Sigmoid colon (tissue), 7 donors: ENCODE data around the gene DDB1. TPM values are rescaled to one million over a fixed set of nuclear protein-coding genes. Genes with fewer than 3 reads are reported as not detected.
A peak's percentile ranks its signal among the peaks of the same experiment; 100 is the strongest.

Experiments used
- DNase-seq: peaks from one replicate; pipeline ENCODE4 v3.0.0-alpha.2; 2019
- H3K27ac ChIP-seq, 4 donors: fragments of 200-600 bp; sonication (generic); one replicate each; pipeline ENCODE4 v1.5.1; 2016 to 2019; ENCODE audit warnings: mild to moderate bottlenecking in 1 of 4
- H3K27me3 ChIP-seq, 3 donors: fragments of 200-600 bp; sonication (generic); one replicate each; pipeline ENCODE4 v1.5.1; 2019; ENCODE audit warnings: mild to moderate bottlenecking in 1 of 3
- H3K36me3 ChIP-seq, 4 donors: fragments of 200-600 bp; sonication (generic); one replicate each; pipeline ENCODE4 v1.5.1; 2016 to 2019
- H3K4me1 ChIP-seq, 4 donors: fragments of 200-600 bp; sonication (generic); one replicate each; pipeline ENCODE4 v1.5.1; 2017 to 2019
- H3K4me3 ChIP-seq, 4 donors: fragments of 200-600 bp; sonication (generic); one replicate each; pipeline ENCODE4 v1.5.1; 2017 to 2019; ENCODE audit warnings: mild to moderate bottlenecking in 2 of 4, moderate library complexity in 1 of 4
- H3K9me3 ChIP-seq, 4 donors: fragments of 200-600 bp in 3 of 4; sonication (generic) in 3 of 4; one replicate each; pipeline versions ENCODE4 v1.5.1 to v1.6.1; 2013 to 2019
- EP300 ChIP-seq, 4 donors: sonication (generic); formaldehyde crosslinking; IDR thresholded peaks; one replicate each; pipeline ENCODE4 v1.6.1; 2017; ENCODE audit warnings: antibody characterized with exemption in 4 of 4
- POLR2A ChIP-seq, 2 donors: fragments of 450-650 bp; IDR thresholded peaks; one replicate each; pipeline ENCODE4 v1.6.1; 2016; ENCODE audit warnings: antibody characterized with exemption in 2 of 2, mild to moderate bottlenecking in 2 of 2, moderate library complexity in 2 of 2
- POLR2AphosphoS5 ChIP-seq, 4 donors: sonication (generic); formaldehyde crosslinking; IDR thresholded peaks; one replicate each; pipeline ENCODE4 v1.6.1; 2017; ENCODE audit warnings: antibody characterized with exemption in 4 of 4
- WGBS, 2 donors: extraction: QIAGEN DNeasy Blood & Tissue Kit; methylation state at CpG; one replicate each; pipeline ENCODE4 v1.1.7; 2013; 5-methylcytosine and 5-hydroxymethylcytosine counted together
- intact Hi-C: fragments of 100-400 bp; cut with DNase I; formaldehyde crosslinking; loops from one replicate; pipeline ENCODE4 v1.15.1; 2023
- polyA plus RNA-seq, 3 donors: library from polyadenylated mRNA; stranded (reverse); fragments of 200-250 nt; gene quantifications; one replicate each; pipeline ENCODE4 v1.2.3, GENCODE V29; 2013
- total RNA-seq, 4 donors: library from RNA; depleted of rRNA; stranded (reverse); fragments of >200 nt; gene quantifications; one replicate each; pipeline ENCODE4 v1.1.0, GENCODE V29; 2016
- TF ChIP-seq, protein P1 (sequence below), 4 experiments: fragments of 450-650 bp in 3 of 4; fragments of 200-600 bp in 1 of 4; IDR thresholded peaks; one replicate each; pipeline ENCODE4 v1.5.1; 2016 to 2019; ENCODE audit warnings: antibody characterized with exemption in 4 of 4, mild to moderate bottlenecking in 3 of 4, moderate library complexity in 2 of 4
- donor health status: healthy with polysubstance abuse.
- donor health status: Bipolar disorder and iron deficiency.
- donor health status: healthy.

The DDB1 gene
- total and polyA plus RNA-seq, 7 donors, result 68.2 to 120 (median 103) TPM

- H3K4me3 ChIP-seq, result no peak overlapping the region
- DNase-seq, result peak; percentile 48
- intact Hi-C loops, result loop anchor here (10.0 kb wide), 1 partner anchor 430 kb away; the partner anchor contains the start of gene PRPF19
- H3K9me3 ChIP-seq, result no peaks in the 10 kb centered on the region
- H3K27ac ChIP-seq, result peak overlapping the region in 1 of 4 donors; percentile 92
- 83 to 91% methylated on average over 16 of the region's 16 CpGs for WGBS, 2 donors
- TF ChIP-seq POLR2AphosphoS5 (IDR thresholded peaks at IDR 0.05), result no peak
- TF ChIP-seq POLR2A (IDR thresholded peaks at IDR 0.05), result no peak
- TF ChIP-seq EP300 (IDR thresholded peaks at IDR 0.05), result no peak
- TF ChIP-seq, protein P1, sequence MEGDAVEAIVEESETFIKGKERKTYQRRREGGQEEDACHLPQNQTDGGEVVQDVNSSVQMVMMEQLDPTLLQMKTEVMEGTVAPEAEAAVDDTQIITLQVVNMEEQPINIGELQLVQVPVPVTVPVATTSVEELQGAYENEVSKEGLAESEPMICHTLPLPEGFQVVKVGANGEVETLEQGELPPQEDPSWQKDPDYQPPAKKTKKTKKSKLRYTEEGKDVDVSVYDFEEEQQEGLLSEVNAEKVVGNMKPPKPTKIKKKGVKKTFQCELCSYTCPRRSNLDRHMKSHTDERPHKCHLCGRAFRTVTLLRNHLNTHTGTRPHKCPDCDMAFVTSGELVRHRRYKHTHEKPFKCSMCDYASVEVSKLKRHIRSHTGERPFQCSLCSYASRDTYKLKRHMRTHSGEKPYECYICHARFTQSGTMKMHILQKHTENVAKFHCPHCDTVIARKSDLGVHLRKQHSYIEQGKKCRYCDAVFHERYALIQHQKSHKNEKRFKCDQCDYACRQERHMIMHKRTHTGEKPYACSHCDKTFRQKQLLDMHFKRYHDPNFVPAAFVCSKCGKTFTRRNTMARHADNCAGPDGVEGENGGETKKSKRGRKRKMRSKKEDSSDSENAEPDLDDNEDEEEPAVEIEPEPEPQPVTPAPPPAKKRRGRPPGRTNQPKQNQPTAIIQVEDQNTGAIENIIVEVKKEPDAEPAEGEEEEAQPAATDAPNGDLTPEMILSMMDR (IDR thresholded peaks at IDR 0.05), result no peak
- peaks cover 0 to 9% (median 5%) of the 10 kb centered on the region in 4 donors for H3K36me3 ChIP-seq
- peaks cover 0 to 32% (median 24%) of the 10 kb centered on the region in 4 donors for H3K4me1 ChIP-seq
- no peaks in the 10 kb centered on the region for H3K27me3 ChIP-seq
Measured at GRCh38 chr11:61334434-61335354, 1.8 kb upstream of the DDB1 start.

DNA sequence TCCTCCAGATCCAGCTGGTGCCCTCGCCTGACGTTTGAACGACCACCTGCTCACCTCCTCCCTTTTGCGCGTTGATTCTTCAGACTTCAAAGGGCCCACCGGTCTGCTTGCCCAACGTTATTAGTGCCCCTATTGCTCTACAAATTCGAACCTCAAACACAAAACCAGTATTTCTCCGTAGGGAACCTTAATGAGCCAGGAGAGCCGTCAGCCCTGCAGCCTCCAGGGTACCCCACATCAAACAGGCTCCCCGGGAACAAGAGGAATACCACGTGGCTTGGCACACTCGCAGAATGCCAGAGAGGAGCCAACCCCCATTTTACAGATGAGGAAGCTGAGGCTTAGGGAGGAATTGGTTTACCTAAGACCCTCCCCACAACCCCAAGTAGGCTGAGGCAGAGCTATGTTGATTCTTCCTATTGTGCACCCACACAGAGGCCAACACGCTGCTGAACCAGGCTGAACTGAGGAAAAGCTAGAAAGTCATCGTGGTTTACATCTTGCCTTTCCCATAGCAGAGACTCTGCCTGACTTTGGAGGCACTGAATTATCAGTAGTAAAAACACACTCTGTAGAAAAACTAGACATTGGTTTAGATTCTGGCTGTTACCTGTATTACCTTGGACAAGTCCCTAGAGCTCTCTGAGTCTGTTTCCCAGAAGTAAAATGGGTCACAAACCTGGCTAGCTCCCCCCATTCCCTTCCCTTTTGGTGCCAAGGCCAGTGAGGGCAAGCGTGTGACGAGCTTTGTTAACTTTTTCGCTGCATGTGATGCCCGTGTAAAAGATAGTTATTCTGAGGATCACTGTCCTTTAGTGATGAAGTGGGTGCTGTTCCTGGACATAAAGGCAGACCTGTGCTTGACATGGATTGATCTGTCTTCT is 887 bp upstream of the DDB1 start:
- Histone ChIP-seq H3K4me3 (peak overlapping the region; percentile 79 to 96 (median 92)), H3K9me3 (no peaks in the 10 kb centered on the region), H3K27ac (peak overlapping the region; percentile 86 to 95 (median 90)), H3K4me1 (peaks cover 0 to 32% (median 24%) of the 10 kb centered on the region in 4 donors), H3K36me3 (peaks cover 0 to 14% (median 7%) of the 10 kb centered on the region in 4 donors), H3K27me3 (no peaks in the 10 kb centered on the region)
- TF ChIP-seq POLR2AphosphoS5 (IDR thresholded peaks at IDR 0.05) (no peak), EP300 (IDR thresholded peaks at IDR 0.05) (no peak), POLR2A (IDR thresholded peaks at IDR 0.05) (no peak)
- TF ChIP-seq, protein P1 (IDR thresholded peaks at IDR 0.05), result no peak
- no peak for DNase-seq
- WGBS, 2 donors, result 27 to 28% methylated on average over 19 of the region's 19 CpGs
- intact Hi-C loops, result loop anchor here (1.0 to 10.0 kb wide), 2 partner anchors 29 to 429 kb away; partner anchors contain the start of genes PRPF19 and TMEM138

- TF ChIP-seq EP300 (IDR thresholded peaks at IDR 0.05) (no peak), POLR2A (IDR thresholded peaks at IDR 0.05) (no peak), POLR2AphosphoS5 (IDR thresholded peaks at IDR 0.05) (no peak)
- TF ChIP-seq, protein P1 (IDR thresholded peaks at IDR 0.05), result no peak
- 1% methylated on average over 24 of the region's 24 CpGs for WGBS, 2 donors
- peak overlapping the region; percentile 86 to 95 (median 90) for H3K27ac ChIP-seq
- no peaks in the 10 kb centered on the region for H3K27me3 ChIP-seq
- intact Hi-C loops, result loop anchor here (10.0 kb wide), 1 partner anchor 428 kb away; the partner anchor contains the start of gene PRPF19
- no peak for DNase-seq
- H3K36me3 ChIP-seq, result peaks cover 0 to 24% (median 12%) of the 10 kb centered on the region in 4 donors
- no peaks in the 10 kb centered on the region for H3K9me3 ChIP-seq
- H3K4me1 ChIP-seq, result peaks cover 0 to 34% (median 26%) of the 10 kb centered on the region in 4 donors
- peak overlapping the region; percentile 79 to 96 (median 92) for H3K4me3 ChIP-seq
Measured at GRCh38 chr11:61332281-61332796, 566 bp downstream of the DDB1 start.

- Histone ChIP-seq H3K27me3 (no peaks in the 10 kb centered on the region), H3K4me3 (peak overlapping the region in 3 of 4 donors; percentile 79 to 95 (median 90)), H3K36me3 (peaks cover 0 to 31% (median 15%) of the 10 kb centered on the region in 4 donors), H3K4me1 (peaks cover 0 to 34% (median 26%) of the 10 kb centered on the region in 4 donors), H3K9me3 (no peaks in the 10 kb centered on the region), H3K27ac (peak overlapping the region in 2 of 4 donors; percentile 87 to 92)
- DNase-seq, result no peak
- intact Hi-C loops, result loop anchor here (10.0 kb wide), 1 partner anchor 427 kb away; the partner anchor contains the start of gene PRPF19
- 66 to 76% methylated on average over 6 of the region's 6 CpGs for WGBS, 2 donors
- no peak for TF ChIP-seq POLR2A (IDR thresholded peaks at IDR 0.05)
Measured at GRCh38 chr11:61331651-61332050, 1.3 kb downstream of the DDB1 start.
